Uterus (tissue), 4 donors: ENCODE measurements around the gene POLA1. TPM values are rescaled to one million over a fixed set of nuclear protein-coding genes. Genes with fewer than 3 reads are reported as not detected.

Experiments
- DNase-seq, 2 donors: peaks; one replicate each; pipeline ENCODE4 v3.0.0-alpha.2; 2019 to 2020
- H3K27ac ChIP-seq, 2 donors: fragments of 200-600 bp; sonication (generic); 1 replicate in 1 of 2; 2 replicates in 1 of 2; pipeline ENCODE4 v1.5.1; 2016 to 2018
- H3K27me3 ChIP-seq, 2 donors: fragments of 200-600 bp; sonication (generic); one replicate each; pipeline ENCODE4 v1.5.1; 2018 to 2019; ENCODE audit warnings: control low read depth in 1 of 2
- H3K36me3 ChIP-seq, 2 donors: fragments of 200-600 bp; sonication (generic); one replicate each; pipeline ENCODE4 v1.5.1; 2019; ENCODE audit warnings: control low read depth in 1 of 2
- H3K4me1 ChIP-seq, 2 donors: fragments of 200-600 bp; sonication (generic); one replicate each; pipeline ENCODE4 v1.5.1; 2018 to 2019; ENCODE audit warnings: control low read depth in 1 of 2
- H3K4me3 ChIP-seq, 2 donors: fragments of 200-600 bp; sonication (generic); 1 replicate in 1 of 2; 2 replicates in 1 of 2; pipeline ENCODE4 v1.5.1; 2018 to 2019; ENCODE audit warnings: mild to moderate bottlenecking in 1 of 2
- H3K9me3 ChIP-seq, 2 donors: fragments of 200-600 bp; sonication (generic); one replicate each; pipeline ENCODE4 v1.5.1; 2019; ENCODE audit warnings: control low read depth in 1 of 2
- POLR2A ChIP-seq, 2 donors: fragments of 450-650 bp; IDR thresholded peaks; one replicate each; pipeline ENCODE4 v1.6.1; 2016; ENCODE audit warnings: antibody characterized with exemption in 2 of 2, mild to moderate bottlenecking in 1 of 2, moderate library complexity in 1 of 2
- intact Hi-C: fragments of 100-400 bp; cut with DNase I; formaldehyde crosslinking; loops from one replicate; pipeline ENCODE4 v1.15.1; 2023; ENCODE audit warnings: low total_unique reads
- total RNA-seq, 4 donors: library from RNA; depleted of rRNA in 3 of 4; stranded (reverse); fragments of >200 nt in 3 of 4; gene quantifications; one replicate each; pipeline versions ENCODE4 v1.1.0 to v1.2.4, GENCODE V29; 2014 to 2023
- TF ChIP-seq, protein P1 (sequence below), 4 experiments: fragments of 200-600 bp in 2 of 4; fragments of 450-650 bp in 2 of 4; sonication (generic) in 2 of 4; IDR thresholded peaks; one replicate each; pipeline ENCODE4 v1.5.1; 2016 to 2019; ENCODE audit warnings: antibody characterized with exemption in 4 of 4, mild to moderate bottlenecking in 2 of 4, moderate library complexity in 1 of 4
- donor health status: DM: yes; HTN: yes; CAD: no.

The POLA1 gene
- total RNA-seq, 4 donors from 2014 or later = 11.8 to 78.2 (median 26.3) TPM

DNA sequence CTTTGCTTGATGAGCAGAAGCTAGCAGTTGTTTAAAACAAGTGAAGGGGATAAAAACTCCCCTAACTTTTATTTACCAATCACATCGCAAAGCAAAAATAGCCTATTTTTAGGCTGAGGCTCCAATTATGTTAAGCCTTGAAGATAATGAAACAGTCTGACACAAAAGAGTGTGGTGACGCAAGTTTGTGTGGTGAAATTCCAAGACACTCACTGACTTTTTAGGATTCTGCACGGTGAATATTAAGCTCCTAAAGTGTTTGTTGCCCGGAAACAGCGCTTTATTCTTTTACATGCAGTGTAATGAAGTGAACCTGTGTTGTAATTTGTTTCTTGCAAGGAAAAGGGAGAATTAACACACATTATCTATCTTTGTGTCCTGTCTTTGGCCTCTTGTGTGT is 74.8 kb downstream of the POLA1 start:
- no peaks in the 10 kb centered on the region for H3K4me1 ChIP-seq
- TF ChIP-seq POLR2A (IDR thresholded peaks at IDR 0.05) = no peak
- TF ChIP-seq, protein P1, sequence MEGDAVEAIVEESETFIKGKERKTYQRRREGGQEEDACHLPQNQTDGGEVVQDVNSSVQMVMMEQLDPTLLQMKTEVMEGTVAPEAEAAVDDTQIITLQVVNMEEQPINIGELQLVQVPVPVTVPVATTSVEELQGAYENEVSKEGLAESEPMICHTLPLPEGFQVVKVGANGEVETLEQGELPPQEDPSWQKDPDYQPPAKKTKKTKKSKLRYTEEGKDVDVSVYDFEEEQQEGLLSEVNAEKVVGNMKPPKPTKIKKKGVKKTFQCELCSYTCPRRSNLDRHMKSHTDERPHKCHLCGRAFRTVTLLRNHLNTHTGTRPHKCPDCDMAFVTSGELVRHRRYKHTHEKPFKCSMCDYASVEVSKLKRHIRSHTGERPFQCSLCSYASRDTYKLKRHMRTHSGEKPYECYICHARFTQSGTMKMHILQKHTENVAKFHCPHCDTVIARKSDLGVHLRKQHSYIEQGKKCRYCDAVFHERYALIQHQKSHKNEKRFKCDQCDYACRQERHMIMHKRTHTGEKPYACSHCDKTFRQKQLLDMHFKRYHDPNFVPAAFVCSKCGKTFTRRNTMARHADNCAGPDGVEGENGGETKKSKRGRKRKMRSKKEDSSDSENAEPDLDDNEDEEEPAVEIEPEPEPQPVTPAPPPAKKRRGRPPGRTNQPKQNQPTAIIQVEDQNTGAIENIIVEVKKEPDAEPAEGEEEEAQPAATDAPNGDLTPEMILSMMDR (IDR thresholded peaks at IDR 0.05) = no peak
- no peak overlapping the region for H3K27ac ChIP-seq
- H3K9me3 ChIP-seq = no peaks in the 10 kb centered on the region
- no peak overlapping the region for H3K4me3 ChIP-seq
- intact Hi-C loops = no loop called here
- H3K36me3 ChIP-seq = no peaks in the 10 kb centered on the region
- no peak for DNase-seq
- peaks cover 0 to 7% of the 10 kb centered on the region in 2 donors for H3K27me3 ChIP-seq

DNA sequence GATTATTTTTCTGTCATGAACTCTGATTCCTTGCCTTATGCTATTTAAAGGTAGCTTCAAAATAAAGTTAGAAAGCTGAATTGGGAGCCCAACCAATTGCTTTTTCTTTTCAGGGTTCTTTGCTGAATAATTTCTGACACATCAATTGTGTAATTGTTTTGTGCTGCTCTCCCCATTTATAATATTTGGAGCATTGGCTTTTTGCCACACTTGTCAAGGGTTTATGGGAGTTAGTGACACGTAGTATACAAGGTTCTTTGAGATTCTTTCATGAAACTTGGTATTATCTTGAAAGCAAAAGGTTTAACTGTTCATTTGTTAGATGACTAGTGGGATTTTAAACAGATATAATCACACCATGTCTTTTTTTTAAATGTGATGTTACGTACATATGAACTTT is 80.9 kb downstream of the POLA1 start:
- intact Hi-C loops = no loop called here
- no peaks in the 10 kb centered on the region for H3K9me3 ChIP-seq
- TF ChIP-seq POLR2A (IDR thresholded peaks at IDR 0.05) = no peak
- TF ChIP-seq, protein P1 (IDR thresholded peaks at IDR 0.05) = no peak
- no peaks in the 10 kb centered on the region for H3K36me3 ChIP-seq
- peaks cover 0 to 7% of the 10 kb centered on the region in 2 donors for H3K27me3 ChIP-seq
- no peak overlapping the region for H3K4me3 ChIP-seq
- no peak overlapping the region for H3K27ac ChIP-seq
- DNase-seq = no peak
- H3K4me1 ChIP-seq = no peaks in the 10 kb centered on the region

DNA sequence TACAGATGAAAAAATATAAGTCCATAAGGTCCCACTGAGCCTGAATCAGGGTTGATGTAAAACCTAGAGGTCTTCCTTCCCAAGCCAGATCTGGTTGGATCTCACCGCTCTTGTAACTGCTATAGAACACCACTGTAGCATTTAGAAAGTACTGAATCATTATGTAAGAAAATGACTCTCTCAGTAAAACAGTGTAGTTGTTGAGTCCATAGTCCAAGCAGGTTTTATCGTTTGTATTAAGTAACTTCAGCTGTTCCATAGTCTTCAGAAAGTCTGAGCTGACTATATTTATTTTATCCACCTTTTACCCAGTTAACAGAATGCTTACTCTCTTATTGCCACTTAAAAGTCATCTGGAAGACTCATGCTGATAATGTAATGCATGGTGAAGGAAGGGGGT is 82.2 kb downstream of the POLA1 start:
- Histone ChIP-seq H3K36me3 (no peaks in the 10 kb centered on the region), H3K27me3 (peaks cover 0 to 7% of the 10 kb centered on the region in 2 donors), H3K9me3 (no peaks in the 10 kb centered on the region), H3K27ac (no peak overlapping the region), H3K4me3 (no peak overlapping the region), H3K4me1 (no peaks in the 10 kb centered on the region)
- no peak for DNase-seq
- TF ChIP-seq POLR2A (IDR thresholded peaks at IDR 0.05) = no peak
- TF ChIP-seq, protein P1 (IDR thresholded peaks at IDR 0.05) = no peak
- intact Hi-C loops = no loop called here

DNA sequence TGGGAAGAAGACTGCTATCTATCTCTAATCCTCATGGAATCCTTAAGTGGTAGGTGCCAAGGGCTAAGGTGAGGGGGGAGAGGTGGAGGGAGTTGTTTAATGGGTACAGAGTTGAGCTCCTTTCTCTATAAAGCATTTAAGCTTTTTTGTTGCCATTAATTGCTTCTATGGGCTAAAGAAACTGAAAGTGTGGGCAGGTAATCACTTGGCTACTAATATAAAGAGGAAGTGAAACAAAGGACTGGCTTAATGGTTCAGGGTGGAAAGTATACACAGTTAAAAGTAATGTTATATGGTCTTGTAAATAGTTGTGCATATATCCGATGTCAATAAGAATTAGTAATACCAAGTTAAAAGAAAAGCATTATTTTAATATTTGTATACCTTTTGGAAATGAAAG is 83.9 kb downstream of the POLA1 start:
- Histone ChIP-seq H3K4me3 (no peak overlapping the region), H3K27ac (no peak overlapping the region), H3K36me3 (no peaks in the 10 kb centered on the region), H3K9me3 (no peaks in the 10 kb centered on the region), H3K27me3 (no peaks in the 10 kb centered on the region), H3K4me1 (no peaks in the 10 kb centered on the region)
- no peak for DNase-seq
- TF ChIP-seq, protein P1 (IDR thresholded peaks at IDR 0.05) = no peak
- TF ChIP-seq POLR2A (IDR thresholded peaks at IDR 0.05) = no peak
- intact Hi-C loops = no loop called here

DNA sequence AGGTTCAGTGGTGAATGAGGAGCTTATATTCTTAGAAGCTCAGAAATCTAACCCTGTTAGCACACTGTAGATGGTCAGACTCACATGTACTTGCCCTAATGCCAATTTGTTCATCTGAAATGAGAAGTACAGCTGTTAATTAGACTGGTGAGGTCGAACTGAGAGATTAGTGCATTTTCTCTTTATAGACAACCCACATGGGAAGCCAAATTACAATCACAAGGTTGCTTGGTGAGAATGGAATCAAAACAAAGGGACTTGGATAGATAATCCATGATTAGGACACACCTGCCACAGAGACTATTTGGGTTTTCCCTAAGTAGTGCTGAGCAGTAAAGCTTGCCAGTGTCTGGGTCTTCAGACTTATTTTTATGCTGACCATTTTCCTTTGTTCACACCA is 88.3 kb downstream of the POLA1 start:
- Histone ChIP-seq H3K4me1 (no peaks in the 10 kb centered on the region), H3K36me3 (no peaks in the 10 kb centered on the region), H3K27ac (no peak overlapping the region), H3K27me3 (no peaks in the 10 kb centered on the region), H3K9me3 (no peaks in the 10 kb centered on the region), H3K4me3 (no peak overlapping the region)
- DNase-seq = no peak
- intact Hi-C loops = no loop called here
- no peak for TF ChIP-seq POLR2A (IDR thresholded peaks at IDR 0.05)
- TF ChIP-seq, protein P1 (IDR thresholded peaks at IDR 0.05) = no peak
